ENCODE data around the gene CDKAL1.
A peak's percentile ranks its signal among the peaks of the same experiment; 100 is the strongest.

The CDKAL1 gene

DNA sequence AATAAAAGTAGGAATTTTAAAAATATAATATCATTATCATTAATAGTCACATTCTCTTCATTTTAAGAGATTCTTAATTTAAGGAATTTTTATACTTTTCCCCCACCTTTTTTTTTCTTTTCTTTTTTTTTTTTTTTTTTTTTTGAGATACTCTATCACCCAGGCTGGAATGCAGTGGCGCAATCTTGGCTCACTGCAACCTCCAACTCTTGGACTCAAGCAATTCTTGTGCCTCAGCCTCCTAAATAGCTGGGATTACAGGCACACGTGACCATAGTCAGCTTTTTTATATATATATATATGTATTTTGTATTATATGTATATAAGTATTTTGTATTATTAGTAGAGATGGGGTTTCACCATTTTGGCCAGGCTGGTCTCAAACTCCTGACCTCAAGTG is 457.7 kb downstream of the CDKAL1 start:
- no peak for DNase-seq

DNA sequence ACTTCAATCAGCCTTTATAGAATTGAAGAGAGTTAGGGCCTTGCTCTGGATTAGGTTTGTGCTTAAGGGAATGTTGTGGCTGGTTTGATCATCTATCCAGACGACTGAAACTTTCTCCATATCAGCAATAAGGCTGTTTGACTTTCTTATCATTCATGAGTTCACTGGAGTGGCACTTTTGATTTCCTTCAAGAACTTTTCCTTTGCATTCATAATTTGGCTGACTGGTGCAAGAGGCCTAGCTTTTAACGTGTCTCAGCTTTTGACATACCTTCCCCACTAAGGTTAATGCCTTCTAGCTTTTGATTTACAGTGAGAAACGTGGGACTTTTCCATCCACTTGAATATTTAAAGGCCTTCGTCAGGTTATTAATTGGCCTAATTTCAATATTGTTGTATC is 461.8 kb downstream of the CDKAL1 start:
- DNase-seq: no peak

DNA sequence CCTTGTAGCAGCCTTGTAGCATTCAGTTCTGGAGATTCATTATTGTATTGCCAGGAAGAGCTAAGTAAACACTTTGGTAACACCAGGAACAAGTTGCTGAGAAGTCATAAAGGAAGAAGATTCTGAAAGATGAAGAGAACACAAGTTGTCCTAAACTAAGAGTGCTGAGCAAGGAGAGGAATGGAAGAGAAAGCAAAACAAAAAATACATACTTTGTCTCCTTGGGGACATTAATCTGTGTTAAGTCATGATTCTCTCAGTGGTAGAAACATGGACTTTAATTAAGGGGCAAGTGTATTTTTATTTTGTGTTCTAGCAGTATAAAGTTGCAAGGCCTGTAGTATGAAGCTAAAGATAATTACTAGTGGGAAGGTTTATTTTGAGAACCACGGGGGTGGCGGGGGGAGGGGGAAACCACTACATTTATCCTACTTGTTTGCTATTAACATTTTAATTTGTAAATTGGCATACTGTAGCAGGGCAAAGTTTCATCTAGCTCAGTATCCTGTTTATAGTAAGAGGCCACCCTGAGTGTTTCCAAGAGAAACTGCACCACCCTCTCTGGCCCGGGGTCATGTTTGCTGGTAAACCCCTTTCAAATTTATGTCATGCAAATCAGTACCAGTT is 463.0 kb downstream of the CDKAL1 start:
- DNase-seq: no peak

DNA sequence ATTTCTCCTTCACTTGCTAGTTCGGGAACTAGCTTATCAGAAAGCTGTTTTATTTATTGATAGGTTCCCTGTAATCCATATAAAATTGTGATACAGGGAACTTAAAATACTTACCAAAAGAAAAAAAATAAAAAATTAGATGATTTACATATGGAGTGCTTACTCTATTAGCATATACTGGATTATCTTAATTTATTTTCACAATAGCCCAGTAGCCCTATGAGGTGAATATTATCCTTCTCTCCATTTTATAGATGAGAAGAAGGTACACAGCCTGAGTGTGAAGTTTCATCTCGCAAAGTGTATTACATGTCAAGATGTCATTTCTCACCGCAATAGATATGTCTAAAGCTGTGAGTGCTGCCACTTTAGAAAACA is 463.5 kb downstream of the CDKAL1 start:
- DNase-seq: no peak

DNA sequence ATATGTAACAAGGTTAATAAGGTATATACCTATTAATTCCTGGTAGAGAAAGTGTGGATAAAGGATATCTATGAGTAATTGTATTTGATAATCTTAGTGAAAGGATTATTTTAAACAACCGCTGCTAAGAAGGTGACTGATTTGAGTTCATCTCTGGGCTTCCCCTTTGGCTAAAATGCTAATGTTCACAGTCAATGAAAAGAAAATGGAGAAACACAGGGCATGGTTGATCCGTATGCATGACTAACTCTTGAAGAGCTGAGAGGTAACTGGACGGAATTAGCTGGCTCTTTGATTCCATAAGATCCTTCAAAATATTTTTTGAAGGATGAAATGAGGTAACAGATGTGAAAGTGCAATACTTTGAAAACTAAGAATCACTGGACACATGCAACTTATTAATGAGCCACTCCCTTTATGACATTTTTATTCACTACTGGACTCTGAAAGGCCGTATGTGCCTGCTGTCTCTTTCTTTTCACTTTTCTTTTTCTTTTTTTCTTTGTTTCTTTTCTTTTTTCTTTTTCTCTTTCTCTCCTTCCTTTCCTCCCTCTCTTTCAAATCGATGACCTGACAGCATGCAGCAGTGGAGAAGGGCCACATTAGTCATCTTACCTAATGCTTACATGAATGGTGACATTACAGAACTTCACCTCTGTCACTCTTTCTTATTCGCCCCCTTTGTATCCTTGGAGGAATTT is 464.6 kb downstream of the CDKAL1 start:
- no peak for DNase-seq

DNA sequence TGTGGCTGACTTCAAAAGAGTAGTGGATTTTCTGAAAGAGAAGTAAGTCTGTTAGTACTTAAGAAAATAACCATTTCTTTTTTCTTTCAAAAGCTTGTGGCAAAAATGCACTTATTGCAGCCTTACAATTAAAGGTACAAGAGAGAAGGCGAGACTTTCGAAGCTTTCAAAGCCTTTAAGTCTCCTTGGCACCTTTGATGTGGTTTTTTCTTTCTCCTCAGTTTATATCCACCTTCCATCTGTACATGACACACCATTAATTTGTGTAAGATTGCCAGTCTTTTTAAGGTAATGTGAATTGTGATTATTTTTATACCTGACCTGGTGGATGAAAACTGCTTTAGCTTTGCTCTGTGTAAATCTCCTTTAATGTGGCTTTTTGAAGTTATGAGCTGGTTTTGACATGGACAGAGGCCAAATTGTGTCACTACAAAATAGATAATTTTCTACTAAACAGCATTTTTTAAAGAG is 466.1 kb downstream of the CDKAL1 start:
- no peak for DNase-seq

DNA sequence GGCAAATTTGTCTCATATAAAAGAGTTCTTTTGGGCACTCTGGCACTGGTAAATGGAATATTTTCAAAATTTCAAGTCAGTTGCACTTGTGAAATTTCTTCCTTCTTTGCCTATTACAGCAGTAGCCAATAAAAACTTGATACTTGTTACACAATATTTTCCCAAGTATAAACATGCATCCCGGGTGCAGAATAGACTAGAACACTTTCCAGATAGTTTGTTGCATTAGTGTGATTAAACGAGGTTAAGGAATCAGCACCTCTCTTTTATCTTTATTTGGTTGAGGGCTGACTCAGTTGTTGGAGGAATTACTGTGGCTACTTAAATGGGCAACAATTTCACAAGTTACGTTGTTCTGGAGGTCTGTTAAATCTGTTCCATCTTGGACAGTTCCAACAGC is 467.5 kb downstream of the CDKAL1 start:
- no peak for DNase-seq

DNA sequence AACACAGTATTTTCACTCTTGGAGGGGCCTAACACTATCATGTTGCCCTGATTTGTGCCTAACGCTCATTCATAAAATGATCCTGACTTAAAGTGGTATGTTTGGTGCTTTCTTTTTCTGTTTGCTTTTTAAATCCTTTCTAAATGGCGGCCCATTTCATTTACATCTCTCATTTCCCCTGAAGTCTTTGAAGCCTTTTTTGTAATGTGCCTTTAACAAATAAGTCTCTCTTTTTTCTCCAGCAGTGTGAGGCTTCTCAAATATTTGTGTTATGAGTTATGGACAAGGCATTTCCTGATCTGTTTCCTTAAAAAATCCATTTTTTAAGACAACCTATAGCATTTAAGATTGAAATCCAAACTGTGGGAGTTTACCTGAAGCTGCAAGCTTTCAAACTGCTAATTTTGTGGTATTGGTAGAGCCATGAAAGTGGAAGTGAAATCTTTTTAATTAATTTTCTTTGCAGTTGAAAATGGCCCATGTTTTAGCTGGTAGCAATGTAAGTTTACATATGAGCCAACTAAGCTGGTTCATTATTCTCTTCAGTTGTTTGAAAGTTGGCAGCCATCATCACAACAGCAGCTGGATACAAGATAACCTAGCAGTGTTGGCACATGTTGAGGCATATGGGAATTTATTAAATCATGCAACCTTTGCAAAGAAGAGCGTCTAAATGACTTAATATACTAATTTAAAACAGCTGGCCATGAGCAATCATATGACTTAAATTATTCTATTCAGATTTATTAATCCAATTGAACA is 469.7 kb downstream of the CDKAL1 start:
- DNase-seq: no peak

DNA sequence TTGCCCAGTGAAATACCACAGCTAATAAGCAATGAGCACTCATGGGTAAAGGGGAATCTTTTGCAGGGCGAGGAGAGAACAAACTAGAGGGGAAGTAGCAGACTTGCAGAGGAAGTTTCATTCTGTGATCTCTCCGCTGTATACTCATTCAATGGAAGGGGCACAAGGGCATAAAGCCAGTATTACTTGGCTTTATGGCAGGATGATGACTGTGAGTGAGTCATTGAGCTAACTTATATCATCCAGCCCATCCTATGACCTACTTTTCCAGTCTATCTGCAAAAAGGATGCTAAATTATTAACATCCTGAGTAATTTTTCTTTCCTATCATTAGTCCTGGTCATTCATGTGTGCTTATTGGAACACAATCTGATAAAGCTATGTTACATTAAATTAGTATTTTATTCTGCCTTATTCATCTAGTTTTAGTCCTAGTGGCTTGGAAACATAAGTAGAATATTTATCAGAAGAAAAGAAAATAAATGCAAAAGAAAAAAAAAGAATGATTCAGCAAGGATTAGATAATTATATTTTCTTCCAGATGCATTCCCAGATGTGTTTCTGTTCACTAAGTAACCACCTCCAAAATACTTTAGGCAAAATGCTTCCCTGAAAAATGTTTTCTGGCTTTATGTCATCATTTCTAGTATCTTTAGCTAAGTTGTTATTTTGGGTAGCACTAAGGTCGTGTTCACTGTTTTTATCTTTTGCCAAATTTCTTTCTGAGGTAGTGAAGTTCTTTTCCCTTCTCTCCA is 471.7 kb downstream of the CDKAL1 start:
- no peak for DNase-seq

DNA sequence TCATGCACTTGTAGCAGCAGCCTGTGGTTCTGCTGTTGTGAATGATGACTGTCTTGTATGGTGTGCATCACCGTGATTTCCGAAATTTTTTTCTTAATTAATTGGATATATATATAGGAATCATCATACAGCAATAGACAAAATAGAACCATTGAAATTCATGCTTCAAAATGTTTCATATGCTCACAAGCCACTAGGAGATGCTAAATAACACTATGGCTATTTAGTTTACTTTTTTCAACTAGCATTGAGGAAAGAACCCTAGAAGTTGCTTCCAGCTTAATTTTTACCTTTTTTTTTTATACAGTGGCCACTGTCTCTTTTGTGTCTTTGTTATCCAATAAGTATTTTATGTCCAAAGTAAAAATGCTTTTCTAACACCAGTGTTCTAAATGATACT is 485.4 kb downstream of the CDKAL1 start:
- DNase-seq: no peak

DNA sequence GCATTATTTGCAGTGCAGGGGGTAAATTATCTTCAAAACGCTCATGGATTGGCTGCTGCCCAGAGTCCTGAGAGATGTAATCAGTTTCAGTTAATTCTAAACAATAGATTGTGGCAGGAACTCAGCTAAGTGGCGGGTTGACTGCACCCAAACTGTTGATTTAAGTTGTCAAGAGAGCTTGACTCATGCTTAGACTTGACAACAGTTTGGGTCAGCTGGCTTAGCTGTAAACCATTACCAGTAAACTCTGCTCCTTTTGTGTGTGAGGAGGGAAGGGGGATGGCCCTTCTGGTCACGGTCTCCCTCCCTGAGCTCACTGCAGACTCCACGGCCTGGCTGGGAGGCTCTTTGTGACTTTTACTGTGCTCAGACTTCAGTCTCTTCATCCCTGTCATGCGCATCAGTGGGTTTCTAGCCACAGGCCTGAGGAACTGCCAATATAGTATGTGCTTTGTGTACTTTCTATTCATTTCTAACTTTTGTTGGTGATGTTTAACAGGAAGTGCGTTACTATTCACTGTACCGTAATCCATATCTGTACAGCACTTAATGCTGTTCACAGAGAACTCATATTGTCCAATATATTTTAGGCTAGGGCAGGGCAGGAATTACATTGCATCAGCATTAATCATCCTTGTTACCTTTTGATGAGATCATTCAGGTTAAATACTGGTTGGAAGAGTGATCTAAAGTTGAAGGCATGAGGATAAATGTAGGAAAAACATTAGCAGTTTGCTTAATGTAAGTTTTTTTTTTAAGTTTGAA is 488.3 kb downstream of the CDKAL1 start:
- DNase-seq: peak; percentile 97

DNA sequence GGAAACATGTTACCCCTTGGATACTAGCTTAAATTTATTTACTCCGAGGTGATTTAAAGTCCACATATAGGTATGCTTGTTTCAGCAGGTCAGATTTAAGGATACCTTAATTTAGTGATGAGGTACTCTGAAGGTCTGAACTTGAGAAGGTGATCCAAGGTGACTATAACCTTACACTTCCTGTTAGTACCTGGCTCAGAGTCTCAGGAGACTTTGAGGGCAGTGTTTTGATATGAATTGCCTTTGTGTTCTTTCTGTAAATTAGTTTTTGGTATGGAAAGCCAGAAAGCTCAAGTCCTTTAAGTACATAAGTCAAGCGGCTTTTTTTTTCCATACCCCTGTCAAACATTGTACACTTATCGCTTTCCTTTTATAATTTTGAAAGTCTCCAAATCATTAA is 489.0 kb downstream of the CDKAL1 start:
- no peak for DNase-seq

DNA sequence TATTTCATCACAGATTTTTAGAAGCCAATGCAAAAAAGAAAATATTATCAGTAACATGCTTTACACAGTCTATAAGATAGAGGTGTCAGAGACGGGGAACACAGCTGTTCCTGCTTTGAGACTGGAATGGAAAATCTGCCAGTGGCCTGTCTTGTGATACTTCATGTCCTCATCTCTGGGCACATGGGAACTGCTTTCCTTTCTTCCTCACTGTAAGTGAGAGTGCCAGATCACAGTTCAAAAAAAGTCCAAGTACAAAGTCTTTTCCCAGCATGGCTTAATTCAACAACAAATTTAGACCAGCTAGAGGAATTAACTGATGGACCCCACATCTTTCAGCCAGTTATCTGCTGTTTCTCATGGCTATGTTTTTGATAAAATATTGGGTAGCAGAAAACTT is 490.4 kb downstream of the CDKAL1 start:
- DNase-seq: no peak

DNA sequence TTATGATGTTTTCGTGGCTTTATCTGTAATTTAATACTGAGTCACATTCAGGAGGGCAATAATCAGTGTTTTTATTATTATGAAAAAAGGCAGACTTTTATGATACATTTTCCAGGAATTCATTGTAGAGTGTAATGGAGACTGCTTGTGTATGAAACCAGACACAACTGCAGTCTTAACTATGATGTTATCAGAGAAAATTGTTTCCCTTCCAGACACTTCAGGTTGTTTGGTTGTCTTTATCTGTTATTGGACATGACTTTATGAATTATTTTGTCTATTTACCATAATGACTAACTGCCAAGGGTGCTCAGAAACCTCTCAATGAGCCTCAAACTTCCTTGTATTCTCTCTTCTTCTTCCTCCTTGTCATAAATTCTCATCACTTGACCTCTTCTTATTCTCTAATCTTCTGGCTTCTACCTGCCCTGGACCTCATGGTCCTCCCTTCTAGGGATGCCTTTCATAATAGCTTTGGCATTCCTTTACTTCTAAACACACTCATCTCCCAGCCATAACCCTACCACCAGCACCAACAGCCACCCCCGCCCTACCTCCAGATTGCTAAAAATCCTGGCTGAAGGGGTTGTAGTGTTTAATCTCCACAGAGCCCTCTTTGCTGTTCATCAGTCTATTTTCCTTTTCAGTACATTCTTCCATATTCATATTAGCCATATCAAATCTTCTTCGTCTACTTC is 492.5 kb downstream of the CDKAL1 start:
- DNase-seq: no peak

DNA sequence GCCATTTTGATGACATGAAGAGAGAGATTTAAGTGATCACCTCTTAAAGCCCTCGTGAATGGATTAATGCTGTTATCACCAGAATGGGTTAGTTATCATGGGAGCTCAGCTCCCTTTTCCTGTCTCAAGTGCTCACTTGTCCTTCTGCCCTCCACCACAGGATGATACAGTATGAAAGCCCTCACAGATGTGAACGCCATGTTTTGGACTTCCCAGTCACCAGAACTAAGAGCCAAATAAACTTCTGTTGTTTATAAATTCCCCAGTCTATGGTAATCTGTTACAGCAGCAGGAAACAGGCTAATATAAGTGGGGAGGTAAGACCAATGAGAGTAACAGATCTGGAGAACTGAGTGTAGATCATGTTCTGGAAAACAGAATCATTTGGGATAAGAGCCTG is 493.2 kb downstream of the CDKAL1 start:
- no peak for DNase-seq

DNA sequence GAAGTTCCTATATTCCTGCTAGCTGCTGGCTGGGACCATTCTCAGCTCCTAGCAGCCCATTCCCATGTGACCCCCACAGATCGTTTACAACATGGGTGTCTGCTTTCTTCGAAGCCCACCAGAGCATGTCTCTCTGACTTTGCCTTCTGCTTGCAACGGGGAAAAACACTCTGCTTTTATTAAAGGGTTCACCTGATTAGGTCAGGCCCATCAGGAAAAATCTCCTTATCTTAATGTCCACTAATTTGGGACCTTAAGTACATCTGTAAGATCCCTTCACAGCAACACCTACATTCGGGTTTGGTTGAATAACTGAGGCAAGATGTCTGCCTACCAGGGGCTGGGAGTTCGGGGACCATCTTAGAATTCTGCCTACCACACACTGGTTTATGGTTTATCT is 496.9 kb downstream of the CDKAL1 start:
- DNase-seq: no peak

DNA sequence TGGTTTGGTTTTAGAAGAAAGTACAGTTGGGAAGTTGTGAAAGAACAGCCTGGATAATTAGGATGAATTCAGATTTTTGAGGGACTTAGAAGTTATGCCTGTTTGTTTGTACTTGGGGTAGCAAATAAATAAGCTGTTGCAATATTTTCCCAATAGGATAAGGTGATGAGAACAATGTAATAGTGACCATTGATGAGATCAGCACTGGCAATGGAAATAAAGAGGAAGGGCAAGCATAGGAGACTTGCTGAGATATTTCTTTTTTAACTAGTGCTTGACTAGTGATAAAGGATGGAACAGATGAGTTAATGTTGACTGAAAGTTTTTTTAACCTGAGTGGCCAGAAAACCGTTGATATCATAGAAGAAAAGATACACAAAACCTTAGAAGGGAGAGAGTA is 498.8 kb downstream of the CDKAL1 start:
- DNase-seq: no peak

DNA sequence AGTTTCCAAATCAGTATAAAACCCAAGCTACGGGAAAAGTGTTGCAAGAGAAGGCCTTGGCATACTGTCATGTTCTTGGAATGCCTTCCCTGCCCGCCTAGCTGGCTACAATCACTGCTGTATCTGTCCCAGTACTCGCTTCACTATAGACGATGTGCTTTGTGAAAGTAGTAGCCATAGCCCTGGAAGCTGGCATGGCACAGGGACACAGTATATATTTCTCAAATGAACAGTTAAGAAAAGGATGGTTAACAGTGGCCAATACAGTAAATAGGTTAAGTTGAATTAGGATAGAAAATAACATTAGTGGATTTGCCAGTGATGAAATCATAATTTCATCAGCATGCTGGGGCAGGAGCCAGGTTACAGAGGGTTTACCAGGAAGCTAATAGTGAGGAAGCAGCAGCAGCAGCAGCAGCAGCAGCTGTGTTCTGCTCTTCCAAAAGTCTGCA is 499.3 kb downstream of the CDKAL1 start:
- no peak for DNase-seq

DNA sequence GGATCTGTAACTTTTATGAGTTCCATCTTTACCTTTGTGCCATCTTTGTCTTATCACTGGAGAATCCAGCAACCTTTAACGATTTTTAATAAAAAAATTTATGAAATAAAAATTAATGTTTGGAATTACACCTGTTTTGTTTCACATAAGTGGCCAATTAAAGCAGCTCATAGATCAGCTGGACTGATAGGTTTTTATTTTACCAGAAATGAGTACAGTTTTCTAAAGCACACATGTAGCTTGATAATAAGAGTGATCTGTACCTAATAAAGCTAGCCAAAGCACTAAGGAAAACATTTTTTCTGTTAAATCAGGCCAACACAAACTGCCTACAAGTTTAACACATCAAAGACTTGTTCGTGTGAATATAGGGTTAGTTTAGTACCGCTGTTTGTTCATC is 500.1 kb downstream of the CDKAL1 start:
- no peak for DNase-seq

DNA sequence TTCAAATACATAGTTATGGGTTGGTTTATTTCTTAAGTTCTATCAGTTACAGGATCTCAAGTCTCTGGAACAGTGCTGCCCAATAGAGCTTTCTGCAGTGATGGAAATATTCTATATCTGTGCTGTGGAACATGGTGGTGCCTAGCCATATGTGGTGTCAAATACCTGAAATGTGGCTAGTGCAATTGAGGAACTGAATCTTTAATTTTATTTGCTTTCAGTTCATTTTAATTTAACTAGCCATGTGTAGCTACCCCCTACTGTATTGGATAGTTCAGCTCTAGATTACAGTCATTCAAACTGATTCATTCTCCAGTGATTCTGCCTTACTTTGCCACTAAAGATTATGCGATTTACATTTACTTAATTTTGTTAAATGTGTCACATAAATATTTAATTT is 503.2 kb downstream of the CDKAL1 start:
- DNase-seq: no peak

DNA sequence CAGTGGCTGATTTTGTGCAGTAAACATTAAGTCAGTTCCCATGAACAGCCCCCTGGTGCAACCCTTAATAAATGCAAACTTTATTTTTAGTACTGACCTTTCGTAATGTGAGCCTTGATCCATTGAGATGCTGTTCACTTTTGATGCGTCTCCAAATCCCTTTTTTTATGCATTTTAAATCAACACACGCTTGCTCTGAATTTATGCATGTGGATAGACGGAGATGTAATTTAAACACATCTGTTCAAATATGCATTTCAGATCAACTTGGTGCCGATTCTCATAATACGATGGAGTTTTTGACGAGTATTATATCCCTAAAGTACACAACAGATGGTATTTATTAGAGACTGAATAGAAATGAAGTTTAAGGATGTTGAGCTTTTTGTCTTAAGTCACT is 505.7 kb downstream of the CDKAL1 start:
- no peak for DNase-seq

DNA sequence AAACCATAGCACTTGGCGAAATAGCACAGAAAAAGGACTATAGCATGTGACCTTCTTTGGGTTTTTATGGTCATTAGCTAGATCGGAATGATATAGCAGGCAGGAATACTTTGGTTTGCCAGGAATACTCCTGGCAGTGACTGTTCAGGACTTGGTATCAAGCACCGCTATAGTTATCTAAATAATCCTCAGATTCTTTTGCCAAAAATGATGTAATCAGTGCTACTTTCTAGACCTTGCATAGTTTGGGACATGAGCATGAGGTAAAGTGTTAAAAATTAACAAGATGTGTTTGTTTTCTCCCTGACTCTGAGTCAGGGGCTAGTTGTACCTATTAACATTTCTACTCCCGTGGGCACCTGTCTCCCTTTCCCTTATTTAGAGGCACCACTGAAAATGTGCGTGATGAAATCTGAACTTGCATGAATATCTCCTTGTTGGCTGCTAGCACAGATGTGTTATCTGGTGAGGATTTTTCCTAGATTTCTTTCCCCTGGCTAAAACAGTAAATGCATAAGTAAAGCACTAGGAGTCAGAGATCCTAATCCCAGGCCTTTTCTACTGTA is 511.0 kb downstream of the CDKAL1 start:
- DNase-seq: no peak
